Glomerular endothelial cell (primary cell): Measurements from ENCODE around the gene BTNL9. TPM values are rescaled to one million over a fixed set of nuclear protein-coding genes. Genes with fewer than 3 reads are reported as not detected.
"Not testable (repeated sequence)": the region's sequence is repeated elsewhere in the genome, so short reads cannot be mapped to it uniquely, and the experiment has no call there.

Experiments
- DNase-seq: peaks from one replicate; pipeline ENCODE4 v3.0.0-alpha.2; 2011; ENCODE audit warnings: low read depth, low spot score; ENCODE audit errors: extremely low read depth
- total RNA-seq: library from RNA; depleted of rRNA; stranded (reverse); fragments of >200 nt; gene quantifications from 2 replicates; pipeline ENCODE4 v1.2.3, GENCODE V29; 2015

The BTNL9 gene
- 0.15 and 2.8 TPM in 2 replicates for total RNA-seq

GRCh38 chr5:181039931-181040630 is at the start of gene BTNL9:
BTNL9 (plus strand) TSS chr5:181040266; CDS start chr5:181045490, 5,224 bp downstream.
- peak; percentile 25 for DNase-seq

GRCh38 chr5:180990882-180991242 is 49.2 kb upstream of the BTNL9 start:
- DNase-seq, result no peak

GRCh38 chr5:181001947-181002346 is 38.1 kb upstream of the BTNL9 start:
- DNase-seq, result no peak

- no peak for DNase-seq
These were observed 34.3 kb upstream of the BTNL9 start for GRCh38 chr5:181005791-181006190.

- no peak for DNase-seq
These were observed 31.9 kb upstream of the BTNL9 start for GRCh38 chr5:181008136-181008535.

GRCh38 chr5:181010018-181010417 is 30.0 kb upstream of the BTNL9 start:
- not testable (repeated sequence) for DNase-seq

GRCh38 chr5:181014654-181015053 is 25.4 kb upstream of the BTNL9 start:
- DNase-seq, result not testable (repeated sequence)

GRCh38 chr5:181017448-181017847 is 22.6 kb upstream of the BTNL9 start:
- not testable (repeated sequence) for DNase-seq

- DNase-seq, result no peak
These were observed 19.4 kb upstream of the BTNL9 start for GRCh38 chr5:181020688-181021087.

GRCh38 chr5:181024245-181025064 is 15.6 kb upstream of the BTNL9 start:
- no peak for DNase-seq

GRCh38 chr5:181027452-181028031 is 12.5 kb upstream of the BTNL9 start:
- DNase-seq, result no peak

GRCh38 chr5:181028032-181028819 is 11.8 kb upstream of the BTNL9 start:
- no peak for DNase-seq

GRCh38 chr5:181031716-181032115 is 8.3 kb upstream of the BTNL9 start:
- no peak for DNase-seq

- DNase-seq, result no peak
These were observed 3.9 kb upstream of the BTNL9 start for GRCh38 chr5:181035991-181036815.

- DNase-seq, result no peak
These were observed 3.2 kb upstream of the BTNL9 start for GRCh38 chr5:181036816-181037364.

GRCh38 chr5:181037365-181037861 is 2.7 kb upstream of the BTNL9 start:
- DNase-seq, result no peak

GRCh38 chr5:181039471-181039870 is 595 bp upstream of the BTNL9 start:
- no peak for DNase-seq

- no peak for DNase-seq
These were observed 522 bp downstream of the BTNL9 start for GRCh38 chr5:181040631-181040945.

- DNase-seq, result no peak
These were observed 977 bp downstream of the BTNL9 start for GRCh38 chr5:181041043-181041442.
